RPMI8226 (cell line): ENCODE data around the gene SARS1.

Experiments
- DNase-seq: peaks from one replicate; pipeline ENCODE4 v3.0.0-alpha.2; 2015

SARS1 gene

GRCh38 chr1:109251277-109252166 is 37.8 kb downstream of the SARS1 start:
- DNase-seq = no peak

GRCh38 chr1:109252167-109252892 is 38.6 kb downstream of the SARS1 start:
- no peak for DNase-seq

GRCh38 chr1:109252893-109253802 is 39.4 kb downstream of the SARS1 start:
- no peak for DNase-seq

GRCh38 chr1:109253803-109254620 is 40.3 kb downstream of the SARS1 start:
- DNase-seq = no peak

GRCh38 chr1:109254621-109255096 is 40.9 kb downstream of the SARS1 start:
- no peak for DNase-seq

GRCh38 chr1:109255097-109255651 is 41.5 kb downstream of the SARS1 start:
- DNase-seq = no peak

GRCh38 chr1:109255678-109256077 is 42.0 kb downstream of the SARS1 start:
- DNase-seq = no peak

GRCh38 chr1:109256085-109256484 is 42.4 kb downstream of the SARS1 start:
- no peak for DNase-seq

- no peak for DNase-seq
Measured at GRCh38 chr1:109256971-109257681, 43.4 kb downstream of the SARS1 start.

GRCh38 chr1:109257682-109258421 is 44.1 kb downstream of the SARS1 start:
- no peak for DNase-seq

GRCh38 chr1:109258481-109259466 is 45.1 kb downstream of the SARS1 start:
- no peak for DNase-seq

GRCh38 chr1:109259674-109260557 is 46.2 kb downstream of the SARS1 start:
- DNase-seq = no peak

- no peak for DNase-seq
Measured at GRCh38 chr1:109261006-109261405, 47.3 kb downstream of the SARS1 start.

- no peak for DNase-seq
Measured at GRCh38 chr1:109261578-109261977, 47.9 kb downstream of the SARS1 start.

GRCh38 chr1:109262231-109263055 is 48.7 kb downstream of the SARS1 start:
- no peak for DNase-seq

GRCh38 chr1:109263234-109263596 is 49.5 kb downstream of the SARS1 start:
- DNase-seq = no peak
